Sigmoid colon (tissue), 4 donors: ENCODE measurements around the gene SIX2.

ENCODE experiments used
- CTCF ChIP-seq, 4 experiments: fragments of 450-650 bp in 3 of 4; fragments of 200-600 bp in 1 of 4; IDR thresholded peaks; one replicate each; pipeline ENCODE4 v1.5.1; 2016 to 2019; ENCODE audit warnings: antibody characterized with exemption in 4 of 4, mild to moderate bottlenecking in 3 of 4, moderate library complexity in 2 of 4
- EP300 ChIP-seq, 4 donors: sonication (generic); formaldehyde crosslinking; IDR thresholded peaks; one replicate each; pipeline ENCODE4 v1.6.1; 2017; ENCODE audit warnings: antibody characterized with exemption in 4 of 4
- POLR2A ChIP-seq, 2 donors: fragments of 450-650 bp; IDR thresholded peaks; one replicate each; pipeline ENCODE4 v1.6.1; 2016; ENCODE audit warnings: antibody characterized with exemption in 2 of 2, mild to moderate bottlenecking in 2 of 2, moderate library complexity in 2 of 2

GRCh38 chr2:44974064-44974715 is 35.1 kb downstream of the SIX2 start:
- no peak for TF ChIP-seq CTCF (IDR thresholded peaks at IDR 0.05)
- no peak for TF ChIP-seq POLR2A (IDR thresholded peaks at IDR 0.05)
- no peak for TF ChIP-seq EP300 (IDR thresholded peaks at IDR 0.05)
